Measurements from ENCODE around the gene ATP5F1B.

DNA sequence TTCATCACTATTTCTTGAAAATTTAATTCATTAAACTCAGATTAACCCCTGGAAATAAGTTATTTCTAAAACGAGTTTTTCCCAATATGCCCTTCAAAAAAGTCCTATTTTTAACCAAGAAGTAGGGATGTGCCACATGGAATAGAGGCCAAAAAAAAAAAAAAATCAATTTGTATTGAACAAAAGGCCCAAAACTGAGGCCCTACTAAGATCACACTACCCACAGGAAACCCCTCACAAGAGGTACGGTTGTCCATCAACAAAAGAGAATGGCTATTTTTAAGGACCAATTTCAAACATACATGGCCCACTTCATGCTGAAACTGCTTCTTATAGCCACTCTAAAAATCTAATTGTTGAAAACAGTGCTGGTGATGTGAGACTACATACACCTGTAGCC is 8.2 kb downstream of the ATP5F1B start:
- no peak for TF ChIP-seq POLR2AphosphoS5 (IDR thresholded peaks at IDR 0.05; ENCODE audit: low read depth, low read length)
- no peak for TF ChIP-seq TAF1 (IDR thresholded peaks at IDR 0.05; ENCODE audit: borderline replicate concordance, insufficient read depth, low read length)
